Stimulated activated CD4-positive, alpha-beta T cell treated with anti-CD3 and anti-CD28 coated beads, TNF-alpha, amount 100 ng/mL, for 24 hours (primary cell): ENCODE measurements around the gene KDM6B.

Source experiments
- DNase-seq, 3 experiments: peaks; one replicate each; pipeline ENCODE4 v3.0.0-alpha.2; 2020; ENCODE audit warnings: low read depth in 3 of 3

The KDM6B gene

GRCh38 chr17:7880076-7880868, 46.3 kb downstream of the KDM6B start:
- DNase-seq, result no peak

DNA sequence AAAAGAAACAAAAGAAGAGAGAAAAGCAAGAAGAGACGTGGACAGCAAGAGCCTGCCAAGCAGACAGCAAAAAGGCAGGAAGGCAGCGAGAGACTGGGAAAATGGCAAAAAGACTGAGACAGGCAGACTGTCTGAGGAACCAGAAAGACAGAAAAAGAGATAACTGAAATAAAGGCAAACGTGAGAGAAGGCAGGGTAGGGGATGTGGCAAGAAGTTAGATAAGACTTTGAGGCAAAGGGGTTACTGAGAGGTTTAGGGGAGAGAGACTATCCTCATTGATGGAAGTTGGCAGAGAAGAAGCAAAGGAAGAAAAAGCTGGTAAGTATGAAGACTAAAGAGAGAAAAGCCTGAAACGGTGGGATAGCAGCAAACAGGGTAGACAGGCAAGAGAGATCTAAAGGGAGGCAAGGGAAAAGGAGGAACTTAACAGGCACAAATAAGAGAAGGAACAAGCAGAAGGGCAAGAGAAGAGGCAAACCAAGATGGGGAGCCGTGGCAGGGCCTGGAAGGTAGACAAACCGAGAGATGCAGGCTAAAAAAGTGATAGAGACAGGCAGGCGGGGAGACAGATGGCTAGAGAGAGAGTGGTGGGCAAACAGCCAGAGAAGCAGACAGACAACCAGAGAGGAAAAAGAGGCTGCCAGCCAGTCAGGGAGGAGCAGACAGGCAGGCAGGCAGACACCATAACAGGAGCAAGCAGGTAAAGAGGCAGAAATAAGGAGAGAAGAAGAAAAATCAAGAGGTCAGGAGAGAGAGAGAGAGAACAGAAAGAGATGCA, 47.4 kb downstream of the KDM6B start:
- DNase-seq, result no peak

GRCh38 chr17:7882068-7882467, 48.1 kb downstream of the KDM6B start:
- DNase-seq, result no peak

DNA sequence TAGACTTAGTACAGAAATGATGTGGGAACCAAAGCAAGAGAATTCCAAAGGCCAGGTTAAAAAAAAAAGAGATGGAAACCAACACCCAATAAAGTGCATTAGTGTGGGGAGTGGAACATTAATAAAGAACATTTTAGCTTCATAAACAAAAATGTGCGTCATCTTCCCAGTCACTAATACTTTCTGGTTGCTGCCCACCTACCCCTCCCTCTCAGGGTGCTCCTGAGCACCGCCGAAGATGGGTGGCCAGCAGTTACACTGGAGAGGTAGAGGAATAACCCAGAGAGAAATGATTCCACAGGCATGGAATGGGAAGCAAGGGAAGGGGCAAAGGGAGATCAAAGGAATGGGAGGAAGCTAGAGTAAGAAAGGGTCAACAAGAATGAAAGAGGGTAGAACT, 48.6 kb downstream of the KDM6B start:
- no peak for DNase-seq
